Measurements from ENCODE around the gene NTSR1.

The NTSR1 gene

DNA sequence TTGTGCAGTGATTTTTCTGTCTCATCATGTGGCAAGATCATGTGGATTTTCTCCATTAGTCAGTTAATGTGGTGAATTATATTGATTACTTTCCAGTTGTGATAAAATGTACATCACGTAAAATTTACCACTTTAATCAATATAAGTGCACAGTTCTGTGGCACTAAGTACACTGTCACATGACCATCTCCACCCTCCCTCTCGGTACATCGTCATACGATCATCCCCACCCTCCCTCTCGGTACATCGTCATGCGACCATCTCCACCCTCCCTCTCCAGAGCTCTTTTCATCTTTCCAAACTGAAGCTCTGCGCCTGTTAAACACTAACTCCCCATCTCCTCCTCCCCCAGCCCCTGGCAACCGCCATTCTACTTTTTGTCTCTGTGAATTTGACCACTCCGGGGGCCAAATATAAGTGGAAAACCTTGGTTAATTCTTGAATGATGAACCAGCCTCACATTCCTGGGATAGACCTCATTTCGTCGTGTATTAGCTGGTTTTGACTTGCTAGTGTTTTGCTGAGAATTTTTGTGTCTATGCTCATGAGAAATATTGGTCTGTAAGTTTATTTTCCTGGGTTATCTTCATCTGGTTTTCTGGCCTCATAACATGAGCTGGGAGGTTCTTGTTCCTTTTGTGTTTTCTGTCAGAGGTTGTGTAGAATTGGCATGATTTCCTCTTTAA is 10.8 kb downstream of the NTSR1 start:
- Histone ChIP-seq H3K27me3 (ENCODE audit: insufficient read depth, poor library complexity, severe bottlenecking) (no peaks in the 10 kb centered on the region), H3K27ac (replicated peaks) (no peak overlapping the region), H3K4me3 (replicated peaks; ENCODE audit: insufficient read depth, low read length) (no peak overlapping the region)
- DNase-seq (ENCODE audit: low read depth in 1 of 2, low spot score in 1 of 2) = no peak
- no peak for TF ChIP-seq POLR2AphosphoS5 (IDR thresholded peaks at IDR 0.05; ENCODE audit: low read depth)
- TF ChIP-seq SPI1 (IDR thresholded peaks at IDR 0.05; ENCODE audit: borderline replicate concordance, low read depth) = no peak
- TF ChIP-seq GABPA (IDR thresholded peaks at IDR 0.05; ENCODE audit: low read depth) = no peak
- TF ChIP-seq REST (IDR thresholded peaks at IDR 0.05; ENCODE audit: insufficient replicate concordance, low read depth) = no peak
- TF ChIP-seq, protein P1, sequence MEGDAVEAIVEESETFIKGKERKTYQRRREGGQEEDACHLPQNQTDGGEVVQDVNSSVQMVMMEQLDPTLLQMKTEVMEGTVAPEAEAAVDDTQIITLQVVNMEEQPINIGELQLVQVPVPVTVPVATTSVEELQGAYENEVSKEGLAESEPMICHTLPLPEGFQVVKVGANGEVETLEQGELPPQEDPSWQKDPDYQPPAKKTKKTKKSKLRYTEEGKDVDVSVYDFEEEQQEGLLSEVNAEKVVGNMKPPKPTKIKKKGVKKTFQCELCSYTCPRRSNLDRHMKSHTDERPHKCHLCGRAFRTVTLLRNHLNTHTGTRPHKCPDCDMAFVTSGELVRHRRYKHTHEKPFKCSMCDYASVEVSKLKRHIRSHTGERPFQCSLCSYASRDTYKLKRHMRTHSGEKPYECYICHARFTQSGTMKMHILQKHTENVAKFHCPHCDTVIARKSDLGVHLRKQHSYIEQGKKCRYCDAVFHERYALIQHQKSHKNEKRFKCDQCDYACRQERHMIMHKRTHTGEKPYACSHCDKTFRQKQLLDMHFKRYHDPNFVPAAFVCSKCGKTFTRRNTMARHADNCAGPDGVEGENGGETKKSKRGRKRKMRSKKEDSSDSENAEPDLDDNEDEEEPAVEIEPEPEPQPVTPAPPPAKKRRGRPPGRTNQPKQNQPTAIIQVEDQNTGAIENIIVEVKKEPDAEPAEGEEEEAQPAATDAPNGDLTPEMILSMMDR (IDR thresholded peaks at IDR 0.05; ENCODE audit: insufficient read depth, low read length) = no peak

- no peak for DNase-seq (ENCODE audit: low read depth in 1 of 2, low spot score in 1 of 2)
- H3K27me3 ChIP-seq (ENCODE audit: insufficient read depth, poor library complexity, severe bottlenecking) = no peaks in the 10 kb centered on the region
- TF ChIP-seq, protein P1 (IDR thresholded peaks at IDR 0.05; ENCODE audit: insufficient read depth, low read length) = no peak
- TF ChIP-seq REST (IDR thresholded peaks at IDR 0.05; ENCODE audit: insufficient replicate concordance, low read depth) = no peak
- TF ChIP-seq GABPA (IDR thresholded peaks at IDR 0.05; ENCODE audit: low read depth) = no peak
- no peak for TF ChIP-seq SPI1 (IDR thresholded peaks at IDR 0.05; ENCODE audit: borderline replicate concordance, low read depth)
- TF ChIP-seq POLR2AphosphoS5 (IDR thresholded peaks at IDR 0.05; ENCODE audit: low read depth) = no peak
Measured at GRCh38 chr20:62721511-62722370, 13.1 kb downstream of the NTSR1 start.

DNA sequence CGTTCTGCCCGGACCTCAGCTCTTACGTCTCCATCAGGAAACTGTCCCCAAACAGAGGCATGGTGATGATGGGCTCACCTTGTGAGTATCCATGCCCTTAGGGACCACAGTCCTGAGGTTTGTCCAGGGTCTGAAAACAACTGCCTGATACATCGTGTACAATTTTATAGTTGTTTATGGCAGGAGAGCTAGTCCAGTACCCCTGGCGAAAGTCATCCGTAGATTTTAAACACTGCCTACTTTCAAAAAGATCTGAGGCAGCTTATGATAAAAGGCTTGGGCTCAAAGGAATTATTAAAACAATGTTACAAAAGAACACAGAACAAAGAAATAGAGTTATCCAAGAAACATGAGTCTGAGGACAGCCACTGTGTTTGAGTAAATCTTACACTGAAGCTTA is 14.0 kb downstream of the NTSR1 start:
- no peak for DNase-seq (ENCODE audit: low read depth in 1 of 2, low spot score in 1 of 2)
- Histone ChIP-seq H3K27me3 (ENCODE audit: insufficient read depth, poor library complexity, severe bottlenecking) (no peaks in the 10 kb centered on the region), H3K27ac (replicated peaks) (no peak overlapping the region), H3K4me3 (replicated peaks; ENCODE audit: insufficient read depth, low read length) (no peak overlapping the region)
- no peak for TF ChIP-seq REST (IDR thresholded peaks at IDR 0.05; ENCODE audit: insufficient replicate concordance, low read depth)
- TF ChIP-seq, protein P1 (IDR thresholded peaks at IDR 0.05; ENCODE audit: insufficient read depth, low read length) = no peak
- TF ChIP-seq GABPA (IDR thresholded peaks at IDR 0.05; ENCODE audit: low read depth) = no peak
- TF ChIP-seq POLR2AphosphoS5 (IDR thresholded peaks at IDR 0.05; ENCODE audit: low read depth) = no peak
- no peak for TF ChIP-seq SPI1 (IDR thresholded peaks at IDR 0.05; ENCODE audit: borderline replicate concordance, low read depth)

More at GRCh38 chr20:62721511-62722370, 13.1 kb downstream of the NTSR1 start:
- no peak overlapping the region for H3K4me3 ChIP-seq (replicated peaks; ENCODE audit: insufficient read depth, low read length)
- no peak overlapping the region for H3K27ac ChIP-seq (replicated peaks)
